Loucy (cell line): ENCODE measurements around the gene CYP4F8.

Experiments used
- CTCF ChIP-seq: fragments of 200-600 bp; sonication (generic); conservative IDR thresholded peaks from 2 replicates; pipeline ENCODE4 v1.5.1; 2014; ENCODE audit warnings: mild to moderate bottlenecking, antibody characterized with exemption, low read length
- EZH2phosphoT487 ChIP-seq: fragments of 200-600 bp; IDR thresholded peaks from 2 replicates; pipeline ENCODE4 v1.6.1; 2018; ENCODE audit warnings: antibody characterized with exemption, mild to moderate bottlenecking, moderate library complexity, borderline replicate concordance

- TF ChIP-seq CTCF (no peak), EZH2phosphoT487 (no peak)
Observed at GRCh38 chr19:15673176-15673654, 58.2 kb downstream of the CYP4F8 start.
